Activated CD4-positive, alpha-beta T cell treated with anti-CD3 and anti-CD28 coated beads for 48 hours (primary cell): ENCODE measurements around the gene ZNF808.
"Not testable (repeated sequence)": the region's sequence is repeated elsewhere in the genome, so short reads cannot be mapped to it uniquely, and the experiment has no call there.

ENCODE experiments used
- DNase-seq: peaks from one replicate; pipeline ENCODE4 v3.0.0-alpha.2; 2020

ZNF808 gene

DNA sequence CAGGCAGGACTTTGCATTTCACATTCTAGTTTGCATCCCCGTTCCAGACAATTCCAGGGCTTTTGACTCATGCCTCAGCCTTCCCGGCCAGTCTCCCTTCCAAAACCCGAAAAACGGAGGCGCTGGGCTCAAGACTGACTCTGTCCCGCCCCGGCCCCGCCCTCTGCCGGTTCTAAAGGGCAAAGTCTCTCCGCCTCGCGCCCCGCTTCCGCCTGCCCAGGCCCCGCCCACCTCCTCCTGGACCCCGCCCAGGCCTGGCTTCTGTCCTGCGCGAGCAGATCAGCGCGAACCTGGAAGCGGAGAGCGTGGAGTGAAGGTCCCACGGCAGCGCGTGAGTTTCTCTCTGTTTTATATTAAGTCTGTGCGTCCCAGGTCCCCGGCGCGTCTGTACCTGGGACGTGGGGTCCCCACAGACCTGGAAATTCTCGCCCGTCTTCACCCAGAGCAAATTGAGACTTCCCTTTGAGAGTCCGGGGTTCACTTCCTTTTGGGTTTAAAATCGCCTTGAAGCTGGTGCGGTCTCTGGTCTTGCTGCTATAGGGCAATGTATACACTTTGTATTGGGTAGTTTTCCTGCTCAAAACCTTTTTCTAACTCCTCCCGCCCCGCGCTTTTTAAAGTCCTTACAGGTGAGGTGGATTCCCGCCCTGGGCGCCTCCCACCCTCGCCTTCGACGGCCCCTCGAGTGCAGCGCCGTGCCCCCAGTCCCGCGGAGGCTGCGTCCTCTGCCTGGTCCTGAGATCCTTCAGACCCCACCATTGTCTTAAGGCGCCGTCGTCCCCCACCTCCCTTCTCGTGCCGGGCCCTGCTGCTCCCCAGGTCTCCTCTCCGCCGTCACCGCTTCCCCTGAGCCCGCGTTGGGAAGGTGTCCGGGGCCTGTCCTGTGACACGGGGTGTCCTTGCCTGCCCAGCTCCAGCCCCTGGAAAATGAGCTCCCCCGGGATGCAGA lies 73.8 kb downstream of the ZNF808 start:
- peak; percentile 95 for DNase-seq

DNA sequence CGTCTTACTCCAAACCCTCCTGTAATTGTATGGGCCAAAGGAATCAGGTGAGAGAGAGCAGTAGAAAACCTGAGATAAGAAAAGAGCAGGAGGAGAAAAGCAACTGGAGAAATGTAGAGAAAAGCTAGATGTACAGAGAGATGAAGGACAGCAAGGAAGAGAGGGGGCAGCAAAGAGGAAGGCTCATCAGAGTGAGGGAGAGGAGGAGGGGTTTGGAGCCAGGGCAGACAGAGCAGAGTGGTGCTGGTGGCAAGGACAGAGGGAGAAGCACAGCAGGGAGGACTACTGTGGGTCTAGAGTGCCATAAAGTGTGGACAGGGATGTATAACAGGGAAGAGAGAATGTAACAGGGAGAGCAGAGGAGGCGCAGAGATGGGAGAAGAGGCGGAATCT lies 74.5 kb downstream of the ZNF808 start:
- not testable (repeated sequence) for DNase-seq

DNA sequence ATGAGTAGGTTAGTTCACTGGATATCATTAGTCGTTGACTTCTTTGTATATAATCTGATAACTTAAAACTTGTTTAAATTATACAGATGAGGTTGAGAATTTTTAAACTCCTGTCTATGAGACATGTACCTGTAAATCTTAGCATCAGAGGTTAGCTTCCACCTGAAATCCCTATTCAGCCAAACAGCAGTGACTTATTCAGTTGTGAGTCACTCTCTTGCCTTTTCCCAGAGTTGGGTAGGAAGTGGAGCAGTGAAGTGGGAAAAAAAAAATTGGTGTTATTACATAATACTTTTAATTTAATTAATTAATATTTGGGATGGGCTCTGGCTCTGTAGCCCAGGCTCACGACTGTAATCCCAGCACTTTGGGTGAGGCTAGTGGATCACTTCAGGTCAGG lies 75.5 kb downstream of the ZNF808 start:
- no peak for DNase-seq

GRCh38 chr19:52603558-52604207 lies 76.2 kb downstream of the ZNF808 start:
- no peak for DNase-seq
